Measurements from ENCODE around the gene PIGBOS1.

PIGBOS1 gene

GRCh38 chr15:55276324-55276723, 42.6 kb downstream of the PIGBOS1 start:
- DNase-seq (ENCODE audit: low read depth in 1 of 2, low spot score in 1 of 2) = no peak
- in situ Hi-C loops (cut with HindIII; ENCODE audit: low pct_unique_long_range_greater_than_20kb, low sequenced_read_pairs) = no loop called here
- TF ChIP-seq JUND (IDR thresholded peaks at IDR 0.05; ENCODE audit: low read depth) = no peak

DNA sequence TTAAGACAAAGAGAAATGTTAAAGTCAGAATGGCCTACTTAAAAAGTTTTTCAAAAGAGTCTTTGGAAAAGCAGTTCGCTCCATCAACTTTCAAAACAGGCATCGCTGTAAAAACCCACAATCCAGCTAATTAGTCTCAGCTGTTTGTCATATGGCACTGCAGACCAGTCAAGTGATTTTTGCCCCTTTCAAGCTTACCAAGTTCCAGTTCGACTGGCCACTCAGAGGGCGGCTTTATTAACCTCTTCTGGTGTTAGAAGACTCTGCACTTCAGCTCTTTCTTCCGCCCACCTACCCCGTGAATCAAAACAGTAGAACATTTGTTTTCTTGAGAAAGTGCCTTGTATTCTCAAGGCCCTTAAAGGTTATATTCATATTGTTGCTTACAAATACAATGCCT, 48.6 kb downstream of the PIGBOS1 start:
- in situ Hi-C loops (cut with HindIII; ENCODE audit: low pct_unique_long_range_greater_than_20kb, low sequenced_read_pairs) = no loop called here
- DNase-seq (ENCODE audit: low read depth in 1 of 2, low spot score in 1 of 2) = no peak
- no peak for TF ChIP-seq JUND (IDR thresholded peaks at IDR 0.05; ENCODE audit: low read depth)

- no peak for TF ChIP-seq JUND (IDR thresholded peaks at IDR 0.05; ENCODE audit: low read depth)
- no peak for DNase-seq (ENCODE audit: low read depth in 1 of 2, low spot score in 1 of 2)
- in situ Hi-C loops (cut with HindIII; ENCODE audit: low pct_unique_long_range_greater_than_20kb, low sequenced_read_pairs) = no loop called here
These were observed 50.7 kb downstream of the PIGBOS1 start for GRCh38 chr15:55268176-55268695.

DNA sequence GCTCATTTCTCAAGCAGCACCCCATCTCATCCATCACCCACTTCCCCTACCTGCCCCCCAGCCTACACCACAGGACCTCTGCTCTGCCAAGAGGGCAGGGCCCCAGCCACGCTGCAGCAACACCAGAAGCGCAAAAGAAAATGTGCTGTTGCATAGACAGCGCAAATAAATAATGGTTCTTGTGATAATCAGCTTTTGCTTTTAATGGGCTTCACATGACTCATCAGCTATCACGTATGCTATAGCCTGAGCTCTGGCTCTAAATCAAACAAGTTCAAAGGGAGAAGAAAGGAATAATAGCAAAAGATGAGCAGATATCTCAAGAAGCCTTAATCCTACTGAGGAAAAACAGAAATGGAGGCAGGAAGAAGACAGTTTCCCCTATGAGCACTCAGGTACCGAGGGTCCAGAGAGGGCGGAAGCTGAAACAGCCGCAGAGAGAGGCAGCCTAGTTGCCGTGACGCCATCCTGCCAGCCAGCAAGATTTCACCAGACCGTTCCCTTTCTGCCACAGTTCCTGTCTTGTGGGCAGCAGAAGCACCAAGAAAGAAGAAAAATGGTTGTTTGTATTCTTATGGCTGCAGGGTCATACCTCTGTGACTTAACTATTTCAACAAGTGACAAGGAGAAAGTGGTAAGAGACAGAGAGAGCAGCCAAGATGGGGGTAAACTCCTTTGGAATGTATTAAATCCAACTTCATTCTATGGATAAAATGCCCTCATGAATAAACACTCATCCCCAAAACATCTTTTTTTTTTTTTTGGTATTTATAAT, 51.3 kb downstream of the PIGBOS1 start:
- no peak for TF ChIP-seq JUND (IDR thresholded peaks at IDR 0.05; ENCODE audit: low read depth)
- in situ Hi-C loops (cut with HindIII; ENCODE audit: low pct_unique_long_range_greater_than_20kb, low sequenced_read_pairs) = no loop called here
- no peak for DNase-seq (ENCODE audit: low read depth in 1 of 2, low spot score in 1 of 2)
